HepG2 (cell line): ENCODE data around the gene NXPE3. TPM values are rescaled to one million over a fixed set of nuclear protein-coding genes. Genes with fewer than 3 reads are reported as not detected.

Experiments
- CCDC6 ChIP-seq: sonication (generic); formaldehyde crosslinking; IDR thresholded peaks from 2 replicates; pipeline ENCODE4 v1.8.1; 2022; ENCODE audit warnings: mild to moderate bottlenecking, missing genetic modification reagents, moderate library complexity
- DNMT3B ChIP-seq: conservative IDR thresholded peaks from 2 replicates; pipeline ENCODE4 v1.6.1; 2016; ENCODE audit warnings: missing biosample characterization, control low read depth
- FIP1L1 ChIP-seq: fragments of 200-400 bp; formaldehyde crosslinking; IDR thresholded peaks from 2 replicates; pipeline ENCODE4 v1.6.1; 2018; ENCODE audit warnings: low read depth, mild to moderate bottlenecking, low read length, moderate library complexity, borderline replicate concordance; ENCODE audit not compliant: insufficient read depth
- MED1 ChIP-seq: sonication (generic); formaldehyde crosslinking; IDR thresholded peaks from 2 replicates; pipeline ENCODE4 v1.4.0; 2020; ENCODE audit warnings: missing genetic modification reagents
- NR3C1 ChIP-seq: sonication (generic); formaldehyde crosslinking; IDR thresholded peaks from 2 replicates; pipeline ENCODE4 v1.4.0; 2020; ENCODE audit warnings: missing genetic modification reagents
- SNAPC2 ChIP-seq: sonication (generic); formaldehyde crosslinking; IDR thresholded peaks from 2 replicates; pipeline ENCODE4 v1.8.1; 2022; ENCODE audit warnings: mild to moderate bottlenecking, missing genetic modification reagents
- ZFP82 ChIP-seq: sonication (generic); formaldehyde crosslinking; IDR thresholded peaks from 2 replicates; pipeline ENCODE4 v1.5.1; 2020; ENCODE audit warnings: mild to moderate bottlenecking, missing genetic modification reagents, borderline replicate concordance
- ZIK1 ChIP-seq: sonication (generic); formaldehyde crosslinking; IDR thresholded peaks from 2 replicates; pipeline ENCODE4 v1.5.0; 2020; ENCODE audit warnings: mild to moderate bottlenecking, low read depth, missing genetic modification reagents, borderline replicate concordance
- ZNF121 ChIP-seq: sonication (generic); formaldehyde crosslinking; IDR thresholded peaks from 2 replicates; pipeline ENCODE4 v1.5.0; 2020; ENCODE audit warnings: mild to moderate bottlenecking, missing genetic modification reagents
- ZNF33A ChIP-seq: sonication (generic); formaldehyde crosslinking; IDR thresholded peaks from 2 replicates; pipeline ENCODE4 v1.5.1; 2020; ENCODE audit warnings: missing genetic modification reagents, mild to moderate bottlenecking, moderate library complexity, borderline replicate concordance
- ZNF432 ChIP-seq: sonication (generic); formaldehyde crosslinking; IDR thresholded peaks from 2 replicates; pipeline ENCODE4 v1.5.0; 2020; ENCODE audit warnings: missing genetic modification reagents, mild to moderate bottlenecking, borderline replicate concordance
- ZNF609 ChIP-seq: sonication (generic); formaldehyde crosslinking; IDR thresholded peaks from 2 replicates; pipeline ENCODE4 v1.4.0; 2020; ENCODE audit warnings: mild to moderate bottlenecking, missing genetic modification reagents, borderline replicate concordance
- ZNF775 ChIP-seq: sonication (generic); formaldehyde crosslinking; IDR thresholded peaks from 2 replicates; pipeline ENCODE4 v1.4.0; 2020; ENCODE audit warnings: missing genetic modification reagents, mild to moderate bottlenecking, moderate library complexity, borderline replicate concordance
- ZNF800 ChIP-seq: sonication (generic); formaldehyde crosslinking; IDR thresholded peaks from 2 replicates; pipeline ENCODE4 v1.4.0; 2020; ENCODE audit warnings: missing genetic modification reagents
- polyA plus RNA-seq, 8 experiments: library from polyadenylated mRNA; depleted of rRNA in 3 of 8; stranded (reverse) in 7 of 8; unstranded in 1 of 8; fragments of >200 nt; fragmentation: Illumina TruSeq in 4 of 8; extraction: Trizol in 4 of 8; gene quantifications; 2 replicates each; pipeline versions ENCODE4 v1.2.1 to v1.2.3, GENCODE V29; 2011 to 2016; ENCODE audit warnings: low read depth in 4 of 8, missing spikeins in 1 of 8, mixed read lengths in 1 of 8; ENCODE audit not compliant: insufficient read depth in 1 of 8
- total RNA-seq, 5 experiments: library from RNA; depleted of rRNA; stranded (reverse); fragments of >200 nt; fragmentation: Illumina TruSeq; extraction: Trizol; gene quantifications; 2 replicates each; pipeline ENCODE4 v1.2.3, GENCODE V29; 2016; ENCODE audit warnings: low read depth in 1 of 5
- TF ChIP-seq, protein P1 (sequence below): sonication (generic); formaldehyde crosslinking; IDR thresholded peaks from 2 replicates; pipeline ENCODE4 v1.9.0; 2021; ENCODE audit warnings: missing genetic modification reagents, mild to moderate bottlenecking, borderline replicate concordance
- TF ChIP-seq, protein P2 (sequence below): sonication (generic); formaldehyde crosslinking; IDR thresholded peaks from 2 replicates; pipeline ENCODE4 v1.8.1; 2023; ENCODE audit warnings: missing genetic modification reagents, mild to moderate bottlenecking, borderline replicate concordance
- TF ChIP-seq, protein P3 (sequence below): sonication (generic); formaldehyde crosslinking; IDR thresholded peaks from 2 replicates; pipeline ENCODE4 v1.8.0; 2022; ENCODE audit warnings: mild to moderate bottlenecking, missing genetic modification reagents

Gene NXPE3
- total and polyA plus RNA-seq, 2 of the 13 experiments (the other 11 are each of a cell fraction or from before 2014, with no cell fraction given): 3.5 to 4.7 TPM

DNA sequence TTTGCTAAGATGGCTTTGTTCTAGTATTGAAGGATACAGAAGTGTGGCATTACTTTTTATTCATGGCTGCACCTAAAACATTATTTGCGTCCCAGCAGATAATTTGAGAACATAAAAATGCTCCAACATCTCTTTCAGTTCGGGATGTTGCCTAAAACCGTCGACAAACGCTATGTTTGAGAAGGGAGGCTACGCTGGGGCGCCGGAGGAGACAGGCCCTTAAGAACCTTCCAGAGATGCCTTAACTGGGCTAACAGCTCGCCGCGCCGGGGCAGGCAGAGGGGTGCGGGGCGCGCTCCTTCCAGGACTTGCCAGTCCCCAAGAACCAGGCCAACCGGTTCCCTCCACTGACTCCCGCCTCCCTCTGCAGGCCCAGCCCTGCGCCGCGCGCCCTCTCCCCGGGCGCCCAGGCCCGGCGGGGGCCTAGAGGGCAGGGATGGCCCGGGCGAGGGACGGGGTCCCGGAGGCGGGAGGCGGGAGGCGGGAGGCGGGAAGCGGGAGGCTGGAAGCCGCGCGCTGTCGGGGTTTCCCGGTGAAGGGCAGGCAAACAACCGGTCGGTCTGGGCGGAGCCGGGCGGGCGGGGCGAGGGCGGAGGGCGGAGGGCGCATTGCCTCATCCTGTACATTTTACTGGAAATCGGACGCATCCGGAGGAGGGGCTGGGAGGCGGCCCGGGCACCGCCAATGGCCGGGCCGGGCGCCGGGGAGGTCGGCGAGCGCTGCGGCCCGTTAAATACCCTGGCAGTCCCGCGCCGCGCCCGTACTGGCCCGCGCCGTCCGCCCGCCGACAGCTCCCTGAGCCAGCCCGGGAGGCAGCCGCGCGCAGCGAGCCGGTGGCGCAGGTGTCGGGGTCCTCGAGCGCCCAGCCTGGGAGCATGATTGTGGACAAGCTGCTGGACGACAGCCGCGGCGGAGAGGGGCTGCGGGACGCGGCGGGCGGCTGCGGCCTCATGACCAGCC lies 70.0 kb downstream of the NXPE3 start, which contains the start of gene NFKBIZ (continued):
- TF ChIP-seq, protein P1, sequence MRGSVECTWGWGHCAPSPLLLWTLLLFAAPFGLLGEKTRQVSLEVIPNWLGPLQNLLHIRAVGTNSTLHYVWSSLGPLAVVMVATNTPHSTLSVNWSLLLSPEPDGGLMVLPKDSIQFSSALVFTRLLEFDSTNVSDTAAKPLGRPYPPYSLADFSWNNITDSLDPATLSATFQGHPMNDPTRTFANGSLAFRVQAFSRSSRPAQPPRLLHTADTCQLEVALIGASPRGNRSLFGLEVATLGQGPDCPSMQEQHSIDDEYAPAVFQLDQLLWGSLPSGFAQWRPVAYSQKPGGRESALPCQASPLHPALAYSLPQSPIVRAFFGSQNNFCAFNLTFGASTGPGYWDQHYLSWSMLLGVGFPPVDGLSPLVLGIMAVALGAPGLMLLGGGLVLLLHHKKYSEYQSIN: no peak
- TF ChIP-seq ZNF121 (CRISPR knock-in tag) (no peak), SNAPC2 (CRISPR knock-in tag) (peak; percentile 40; the same call in 1 of the 2 replicates), DNMT3B (CRISPR knock-in tag) (no peak), ZNF33A (CRISPR knock-in tag) (0 out of 2 replicates have a peak, but pooled peaks have one; percentile 17), ZFP82 (CRISPR knock-in tag) (0 out of 2 replicates have a peak, but pooled peaks have one; percentile 48), NR3C1 (CRISPR knock-in tag) (no peak), MED1 (CRISPR knock-in tag) (peak; percentile 79), ZNF609 (CRISPR knock-in tag) (peak; percentile 35; the same call in 1 of the 2 replicates), ZNF775 (CRISPR knock-in tag) (no peak), ZNF800 (CRISPR knock-in tag) (no peak; the same call in 1 of the 2 replicates), CCDC6 (CRISPR knock-in tag) (peak; percentile 83; the same call in 1 of the 2 replicates), ZIK1 (CRISPR knock-in tag) (peak; percentile 76; the same call in 1 of the 2 replicates), FIP1L1 (no peak), ZNF432 (no peak)
- TF ChIP-seq, protein P2, sequence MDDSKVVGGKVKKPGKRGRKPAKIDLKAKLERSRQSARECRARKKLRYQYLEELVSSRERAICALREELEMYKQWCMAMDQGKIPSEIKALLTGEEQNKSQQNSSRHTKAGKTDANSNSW (CRISPR knock-in tag): no peak
- TF ChIP-seq, protein P3, sequence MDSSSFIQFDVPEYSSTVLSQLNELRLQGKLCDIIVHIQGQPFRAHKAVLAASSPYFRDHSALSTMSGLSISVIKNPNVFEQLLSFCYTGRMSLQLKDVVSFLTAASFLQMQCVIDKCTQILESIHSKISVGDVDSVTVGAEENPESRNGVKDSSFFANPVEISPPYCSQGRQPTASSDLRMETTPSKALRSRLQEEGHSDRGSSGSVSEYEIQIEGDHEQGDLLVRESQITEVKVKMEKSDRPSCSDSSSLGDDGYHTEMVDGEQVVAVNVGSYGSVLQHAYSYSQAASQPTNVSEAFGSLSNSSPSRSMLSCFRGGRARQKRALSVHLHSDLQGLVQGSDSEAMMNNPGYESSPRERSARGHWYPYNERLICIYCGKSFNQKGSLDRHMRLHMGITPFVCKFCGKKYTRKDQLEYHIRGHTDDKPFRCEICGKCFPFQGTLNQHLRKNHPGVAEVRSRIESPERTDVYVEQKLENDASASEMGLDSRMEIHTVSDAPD (CRISPR knock-in tag): no peak
